PFSK-1 (cell line): ENCODE results near the gene TNFRSF19.

Experiments
- POLR2AphosphoS5 ChIP-seq: IDR thresholded peaks from 2 replicates; pipeline ENCODE4 v1.6.1; 2012; ENCODE audit warnings: low read depth, mild to moderate bottlenecking, control low read depth, low read length, moderate library complexity
- TAF1 ChIP-seq: IDR thresholded peaks from 2 replicates; pipeline ENCODE4 v1.6.1; 2012; ENCODE audit warnings: low read length, control low read depth, borderline replicate concordance; ENCODE audit not compliant: insufficient read depth

DNA sequence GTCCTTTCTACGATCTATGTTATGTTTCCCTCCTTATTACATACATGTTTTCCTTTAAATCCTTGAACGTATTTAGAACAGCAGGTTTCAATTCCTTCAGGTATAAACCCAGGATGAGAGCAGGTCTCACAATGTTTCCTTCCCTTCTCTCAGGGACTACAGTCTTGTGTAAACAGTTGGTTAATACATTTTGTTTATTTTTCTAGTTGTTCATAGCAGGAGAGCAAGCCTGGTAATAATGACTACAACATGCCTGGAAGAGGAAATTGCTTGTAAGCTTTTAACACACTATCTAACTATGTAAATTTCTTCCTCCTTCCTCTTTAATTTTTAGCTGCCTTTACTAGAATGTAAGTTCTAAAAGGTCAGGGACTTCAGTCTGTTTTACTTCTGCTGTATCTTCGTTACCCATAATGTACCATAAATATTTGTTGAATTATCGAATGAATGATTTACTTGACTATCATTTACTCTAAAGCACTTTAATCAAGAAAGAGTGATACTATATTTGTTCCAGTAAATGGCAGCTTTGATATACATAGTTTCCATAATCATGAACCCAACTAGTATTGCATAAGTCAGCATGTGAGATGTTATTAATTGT, 28.9 kb upstream of the TNFRSF19 start:
- TF ChIP-seq POLR2AphosphoS5 (no peak), TAF1 (no peak)
